ENCODE data around the gene SLC16A7.

SLC16A7 gene

DNA sequence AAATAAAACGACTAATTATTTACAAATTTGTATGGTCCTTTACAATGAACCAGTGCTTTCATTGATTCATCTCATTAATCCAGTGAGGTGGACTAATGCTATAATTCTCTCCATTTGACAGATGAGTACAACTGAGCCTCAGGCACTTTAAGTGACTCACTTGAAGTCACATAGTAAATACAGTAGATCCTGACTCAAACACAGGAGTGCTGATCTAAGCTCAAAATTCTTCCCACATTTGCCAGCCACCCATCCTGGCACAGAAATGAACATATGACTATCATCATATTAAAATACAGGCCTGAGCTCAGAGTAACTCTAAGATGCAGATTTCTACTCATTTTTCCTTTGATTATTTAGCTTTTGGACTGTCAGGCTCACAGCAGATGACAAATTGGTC, 30.6 kb downstream of the SLC16A7 start:
- no peak for DNase-seq

DNA sequence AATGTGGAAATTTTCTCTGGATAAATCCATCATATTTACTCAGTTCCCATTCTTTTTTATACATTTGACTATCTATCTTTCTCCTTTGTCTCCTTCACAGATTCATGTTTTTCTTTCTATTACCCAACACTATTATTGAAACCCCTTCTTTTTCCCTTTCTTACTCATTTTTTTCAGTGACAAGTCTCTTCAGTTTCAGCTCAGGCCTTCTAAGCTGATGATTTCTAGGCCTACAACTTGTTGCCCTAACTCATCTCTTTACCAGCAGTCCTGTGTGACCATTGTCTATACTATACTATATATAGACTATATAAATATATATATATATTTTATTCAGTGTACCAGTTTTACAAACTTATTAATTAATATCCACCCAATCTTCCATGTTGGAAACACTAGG, 31.8 kb downstream of the SLC16A7 start:
- no peak for DNase-seq

DNA sequence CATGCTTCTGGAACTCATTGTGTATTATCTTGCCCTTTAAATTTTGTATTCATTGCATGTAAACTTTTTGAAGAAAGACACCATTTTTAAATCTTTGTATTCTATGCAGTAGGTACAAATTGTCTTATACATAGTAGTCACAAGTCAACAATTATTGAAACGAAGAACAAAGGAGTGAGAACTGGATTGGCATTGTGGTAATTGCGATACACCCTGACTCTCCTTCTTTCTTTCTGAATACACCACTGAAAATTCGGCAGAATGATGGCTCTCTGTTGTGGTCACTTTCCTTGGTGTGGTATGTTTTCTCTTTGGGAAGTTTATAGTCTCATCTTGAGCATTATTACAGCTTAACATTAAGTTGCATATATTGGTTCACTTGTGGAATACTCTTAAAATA, 34.1 kb downstream of the SLC16A7 start:
- DNase-seq: no peak

DNA sequence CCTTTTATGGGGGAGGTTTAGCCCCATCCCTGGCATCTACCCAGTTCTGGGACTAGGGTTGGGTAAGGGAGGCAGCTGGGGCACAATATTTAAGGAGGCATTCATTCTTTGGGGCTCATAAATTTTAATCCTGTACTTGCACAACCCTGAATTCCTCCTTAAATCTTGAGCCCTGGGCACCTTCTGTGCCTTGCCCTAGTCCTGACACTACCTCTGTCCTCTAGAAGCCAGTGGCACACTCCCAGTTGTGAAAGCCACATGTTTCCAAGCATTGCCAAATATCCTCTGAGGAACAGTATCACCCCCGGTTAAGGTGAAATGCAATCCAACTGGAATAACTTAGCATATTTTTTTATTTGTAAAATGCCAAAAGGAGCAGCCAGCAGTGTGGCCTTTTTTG, 36.6 kb downstream of the SLC16A7 start:
- no peak for DNase-seq

DNA sequence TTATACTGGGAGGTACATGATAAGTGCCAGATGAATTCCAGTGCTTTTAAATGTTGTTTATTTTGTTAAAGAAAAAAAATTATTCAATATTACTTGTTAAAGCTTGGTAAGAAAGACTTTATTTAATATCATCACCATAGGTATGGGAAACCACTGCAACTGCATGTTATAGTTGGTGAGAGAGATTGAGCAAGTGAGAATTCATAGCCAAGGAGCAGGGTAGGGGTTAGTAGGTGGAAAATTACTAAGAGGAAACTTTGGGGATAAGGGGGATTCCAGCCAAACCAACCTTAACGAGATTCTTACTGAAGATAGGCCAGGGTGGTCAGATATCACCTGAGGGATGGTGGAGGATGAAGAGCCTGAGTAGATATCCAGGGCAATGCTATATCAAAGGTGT, 38.4 kb downstream of the SLC16A7 start:
- DNase-seq: no peak

DNA sequence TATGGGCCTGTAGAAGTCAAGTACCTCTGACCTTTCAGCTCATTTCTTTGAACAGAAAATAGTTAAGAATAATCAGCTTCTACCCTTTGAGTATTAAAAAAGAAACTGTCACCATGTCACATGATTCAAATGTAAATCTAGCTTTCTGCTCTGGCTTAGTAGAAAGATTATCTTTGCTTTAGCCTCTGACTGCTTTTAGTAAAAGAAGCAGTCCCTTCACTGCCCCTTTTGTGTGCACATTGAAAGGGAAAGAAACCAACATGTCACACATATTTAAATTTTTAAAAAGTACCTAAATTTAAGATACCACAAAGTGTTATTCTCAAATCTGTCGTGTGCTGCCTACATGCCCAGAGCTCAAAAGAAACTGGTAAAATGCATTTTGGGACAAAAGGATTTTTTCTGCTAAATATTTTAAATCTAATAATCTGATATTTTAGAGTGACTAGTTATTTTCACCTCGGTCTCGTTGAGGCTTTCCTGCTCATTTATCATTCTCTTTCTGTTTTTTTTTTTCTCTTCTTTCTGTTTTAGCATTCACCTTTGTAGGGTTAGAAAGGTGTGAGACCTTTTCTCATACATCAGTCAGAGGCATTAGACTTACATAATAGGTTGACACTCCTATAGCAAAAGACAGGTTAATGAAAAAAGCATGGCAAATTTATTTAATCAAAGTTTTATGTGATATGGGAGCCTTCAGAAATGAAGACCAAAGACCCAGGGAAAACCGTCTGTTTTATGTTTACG, 41.3 kb downstream of the SLC16A7 start:
- DNase-seq: no peak

DNA sequence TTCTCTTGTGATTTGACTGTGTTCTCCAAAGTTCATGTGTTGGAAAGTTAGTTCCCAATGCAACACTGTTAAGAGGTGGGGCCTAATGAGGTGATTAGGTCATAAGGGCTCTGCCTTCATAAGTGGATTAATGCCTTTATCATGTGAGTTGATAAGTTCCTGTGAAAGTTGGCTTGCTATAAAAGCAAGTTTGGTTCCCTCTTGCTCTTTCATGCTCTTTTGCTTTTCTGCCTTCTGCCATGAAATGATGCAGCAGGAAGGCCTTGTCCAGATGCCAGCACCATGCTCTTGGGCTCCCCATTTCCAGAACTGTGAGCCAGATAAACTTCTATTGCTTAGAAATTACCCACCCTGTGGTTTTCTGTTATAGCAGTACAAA, 41.9 kb downstream of the SLC16A7 start:
- no peak for DNase-seq

DNA sequence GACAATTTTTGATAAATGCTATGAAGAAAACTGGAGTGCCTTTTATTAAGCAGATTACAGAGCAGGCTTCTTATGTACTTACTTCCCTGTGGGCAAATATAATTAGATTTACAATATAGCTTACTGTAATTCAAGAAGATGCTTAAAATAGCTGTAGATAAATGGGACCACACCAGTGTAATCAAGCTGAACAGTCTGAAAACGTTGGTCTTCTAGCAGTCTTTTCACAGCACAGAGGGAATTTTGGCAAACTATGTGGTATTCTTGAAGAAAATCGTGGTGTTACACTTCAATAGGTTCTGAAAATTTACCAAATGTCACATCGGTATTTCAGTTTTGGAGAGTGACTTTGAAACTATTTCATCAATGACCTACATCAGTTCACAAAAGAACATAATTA, 47.7 kb downstream of the SLC16A7 start:
- no peak for DNase-seq

DNA sequence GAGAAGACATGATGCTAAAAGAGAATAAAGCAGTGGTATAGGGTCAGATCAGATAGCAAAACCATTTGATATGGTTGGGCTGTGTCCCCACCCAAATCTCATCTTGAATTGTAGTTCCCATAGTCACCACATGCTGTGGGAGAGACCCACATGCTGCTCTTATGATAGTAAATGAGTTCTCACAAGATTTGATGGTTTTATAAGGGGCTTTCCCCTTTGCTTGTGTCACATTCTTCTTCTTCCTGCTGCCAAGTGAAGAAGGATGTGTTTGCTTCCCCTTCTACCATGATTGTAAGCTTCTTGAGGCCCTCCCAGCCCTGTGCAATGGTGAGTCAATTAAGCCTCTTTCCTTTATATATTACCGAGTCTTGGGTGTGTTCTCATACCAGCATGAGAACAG, 49.4 kb downstream of the SLC16A7 start:
- DNase-seq: no peak

DNA sequence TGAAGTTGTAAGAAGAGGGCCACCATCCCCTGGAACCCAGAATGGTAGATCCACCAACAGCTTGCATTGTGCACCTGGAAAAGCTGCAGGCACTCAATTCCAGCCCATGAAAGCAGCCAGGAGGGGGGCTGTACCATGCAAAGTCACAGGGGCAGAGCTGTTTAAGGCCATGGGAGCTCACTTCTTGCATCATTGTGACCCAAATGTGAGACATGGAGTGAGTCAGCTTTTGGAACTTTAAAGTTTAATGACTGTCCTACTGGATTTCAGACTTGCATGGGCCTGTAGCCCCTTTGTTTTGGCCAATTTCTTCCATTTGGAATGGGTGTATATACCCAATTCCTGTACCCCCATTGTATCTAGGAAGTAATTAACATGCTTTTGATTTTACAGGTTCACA, 50.8 kb downstream of the SLC16A7 start:
- DNase-seq: no peak

DNA sequence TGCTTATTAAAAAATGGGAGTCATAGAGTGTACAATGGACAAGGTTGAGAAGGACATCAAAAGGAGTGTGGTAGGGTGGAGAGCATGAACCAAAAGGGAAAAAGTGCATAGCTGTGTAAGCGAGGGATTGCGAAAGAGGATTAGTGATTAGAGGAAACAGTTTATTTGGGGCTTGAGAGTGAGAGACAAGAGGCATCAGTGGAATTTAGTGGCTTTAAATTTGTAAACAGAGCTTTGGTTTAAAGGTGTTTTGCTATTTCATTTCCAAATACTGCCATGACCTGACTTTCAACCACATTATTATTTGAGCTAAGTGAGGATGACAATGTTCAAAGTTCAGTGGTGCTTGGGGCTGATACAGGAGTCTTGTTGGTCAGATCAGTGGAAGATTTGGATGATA, 53.4 kb downstream of the SLC16A7 start:
- DNase-seq: no peak

DNA sequence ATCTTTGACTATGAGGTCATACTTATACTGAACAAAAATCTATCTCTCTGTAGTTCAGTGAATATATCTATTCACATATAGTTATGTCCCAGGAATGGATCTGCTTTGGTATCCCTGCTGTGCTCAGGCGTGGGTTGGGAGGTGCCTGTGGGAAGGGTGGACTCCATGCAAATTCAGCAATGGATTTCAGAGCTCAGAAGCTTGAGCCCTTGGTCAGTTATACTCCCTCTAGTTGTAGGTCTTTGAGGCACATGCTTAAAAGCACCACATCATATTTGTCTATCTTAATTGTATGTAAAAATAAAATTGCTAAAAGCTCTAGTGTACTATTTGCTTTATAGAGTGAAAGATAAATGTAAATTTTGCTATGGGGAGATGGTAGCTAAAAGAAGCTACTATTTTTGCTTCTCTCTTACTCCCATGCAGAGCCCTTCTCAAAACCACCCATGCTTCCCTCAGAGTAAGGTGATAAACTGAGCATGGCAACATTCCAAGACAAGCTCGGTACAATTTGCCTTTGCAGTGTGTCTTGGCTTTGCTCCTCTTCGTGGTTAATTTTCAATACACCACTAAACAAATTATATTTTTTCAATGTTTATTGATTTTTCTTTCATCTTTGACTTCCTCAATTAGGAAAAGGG, 54.9 kb downstream of the SLC16A7 start:
- no peak for DNase-seq

DNA sequence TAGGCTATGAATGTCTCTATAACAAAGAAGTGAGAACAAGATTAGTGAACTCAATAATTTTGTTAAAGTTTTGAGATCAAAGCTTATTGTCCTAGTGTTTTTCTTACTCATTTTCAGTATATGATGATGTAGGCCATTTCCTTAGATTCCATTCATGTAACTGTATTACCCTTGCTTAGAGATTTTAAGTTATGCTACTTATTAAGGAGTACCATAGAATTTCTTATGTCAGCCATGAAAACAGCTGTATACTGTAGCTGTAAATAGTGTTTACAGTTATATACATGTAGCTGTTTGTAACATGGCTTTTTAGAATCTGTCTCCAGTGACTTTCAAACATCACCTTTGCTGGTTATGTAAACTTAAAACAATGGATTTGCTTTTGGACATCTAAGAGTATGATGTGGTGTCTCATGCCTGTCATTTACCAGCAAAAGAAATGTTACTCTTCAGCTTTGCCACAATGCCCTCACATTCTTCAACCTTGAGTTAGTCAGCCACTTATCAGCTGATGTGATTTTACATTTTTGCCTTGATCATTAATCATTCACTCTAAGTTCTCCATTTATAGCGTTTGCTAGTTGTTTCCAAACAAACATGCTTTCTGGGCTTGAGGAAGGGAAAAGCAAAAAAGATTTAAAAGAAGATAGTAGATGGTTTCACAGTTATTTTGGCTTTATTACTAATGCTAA, 55.5 kb downstream of the SLC16A7 start:
- no peak for DNase-seq

DNA sequence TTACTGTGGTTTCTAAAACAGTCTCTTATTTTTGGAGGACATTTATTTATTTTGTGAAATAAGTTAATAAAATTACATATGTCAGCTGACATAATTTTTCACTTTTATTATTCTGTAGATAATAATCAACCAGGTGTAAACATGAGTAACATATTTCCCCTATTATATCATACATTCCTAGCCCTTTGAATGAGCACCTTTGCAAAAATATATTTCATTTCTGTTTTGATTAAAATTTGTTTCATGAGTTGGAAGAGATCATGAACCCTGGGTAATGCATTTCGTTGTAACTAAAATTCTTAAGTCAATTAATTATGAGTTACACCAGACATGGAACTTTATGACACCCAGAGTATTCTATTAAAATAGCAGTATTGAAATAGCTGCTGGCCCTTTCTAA, 56.3 kb downstream of the SLC16A7 start:
- DNase-seq: no peak

DNA sequence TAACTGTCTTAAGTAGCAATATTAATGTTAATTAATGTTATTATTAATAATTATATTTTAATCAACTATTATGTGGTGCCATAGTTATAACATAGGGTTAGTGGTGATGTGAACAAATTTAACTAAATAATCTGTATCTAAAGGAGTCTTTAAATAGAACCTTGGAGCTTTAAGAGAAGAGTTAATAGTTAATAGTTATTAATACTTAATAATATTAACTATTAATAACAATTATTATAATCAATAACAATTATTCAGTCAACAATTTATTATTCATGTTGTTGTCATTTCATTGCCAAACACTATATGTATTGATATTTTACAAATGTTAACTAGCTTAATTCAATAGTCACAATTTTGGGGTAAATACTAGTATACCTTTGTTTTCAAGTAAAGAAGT, 58.2 kb downstream of the SLC16A7 start:
- DNase-seq: no peak

DNA sequence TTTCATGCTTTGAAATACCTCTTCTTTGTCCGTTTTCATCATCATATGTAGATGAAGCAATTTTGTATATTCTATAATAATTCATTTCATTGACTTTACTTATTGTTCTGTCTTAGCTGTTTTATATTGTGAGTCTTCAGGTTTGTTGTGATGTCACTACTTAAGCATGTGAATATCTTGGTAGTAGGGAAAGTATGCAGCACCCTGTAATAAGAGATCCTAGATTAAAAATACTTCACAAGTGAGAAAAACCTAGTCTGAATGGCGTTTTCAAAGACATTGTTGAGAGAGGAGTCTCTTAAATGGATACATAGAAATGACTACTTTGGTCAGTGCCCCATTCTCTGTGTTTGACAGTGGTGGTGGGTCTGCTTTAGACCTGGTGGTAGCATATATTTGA, 61.4 kb downstream of the SLC16A7 start:
- no peak for DNase-seq

DNA sequence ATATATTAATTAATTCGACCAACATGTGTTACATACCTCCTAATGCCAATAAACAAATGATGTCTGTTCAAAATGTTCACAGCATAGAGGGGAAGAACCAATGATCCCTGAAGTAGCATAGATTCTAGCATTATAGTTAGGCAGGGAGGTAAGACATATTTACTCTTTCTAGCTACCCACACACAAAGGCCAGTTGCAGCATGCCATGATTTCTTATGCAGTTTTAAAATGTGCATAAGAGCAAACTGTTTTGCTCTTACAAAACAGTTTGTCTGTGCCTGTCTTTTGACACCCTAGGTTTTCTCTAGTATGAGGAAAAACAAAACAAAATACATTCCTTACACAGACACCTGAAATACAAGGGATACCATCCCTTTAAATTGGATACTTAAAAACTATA, 61.9 kb downstream of the SLC16A7 start:
- no peak for DNase-seq

DNA sequence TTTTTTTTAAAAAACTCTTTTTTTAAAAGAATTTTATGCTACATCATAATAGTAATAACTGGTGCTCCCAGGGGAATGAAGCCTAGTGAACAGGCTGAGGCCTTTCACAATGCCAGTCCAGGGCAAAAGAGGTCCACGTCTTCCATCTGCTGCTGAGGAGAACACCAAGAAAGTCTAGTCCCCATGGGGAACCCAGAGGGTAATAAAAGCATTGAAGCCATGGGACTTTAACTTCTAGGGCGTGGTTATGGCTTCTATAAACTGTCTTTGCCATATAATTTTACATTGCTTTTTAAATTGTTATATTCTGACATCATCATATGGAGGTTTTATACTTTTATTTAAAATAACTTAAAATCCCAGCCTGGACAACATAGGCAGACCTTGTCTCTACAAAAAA, 64.3 kb downstream of the SLC16A7 start:
- no peak for DNase-seq

DNA sequence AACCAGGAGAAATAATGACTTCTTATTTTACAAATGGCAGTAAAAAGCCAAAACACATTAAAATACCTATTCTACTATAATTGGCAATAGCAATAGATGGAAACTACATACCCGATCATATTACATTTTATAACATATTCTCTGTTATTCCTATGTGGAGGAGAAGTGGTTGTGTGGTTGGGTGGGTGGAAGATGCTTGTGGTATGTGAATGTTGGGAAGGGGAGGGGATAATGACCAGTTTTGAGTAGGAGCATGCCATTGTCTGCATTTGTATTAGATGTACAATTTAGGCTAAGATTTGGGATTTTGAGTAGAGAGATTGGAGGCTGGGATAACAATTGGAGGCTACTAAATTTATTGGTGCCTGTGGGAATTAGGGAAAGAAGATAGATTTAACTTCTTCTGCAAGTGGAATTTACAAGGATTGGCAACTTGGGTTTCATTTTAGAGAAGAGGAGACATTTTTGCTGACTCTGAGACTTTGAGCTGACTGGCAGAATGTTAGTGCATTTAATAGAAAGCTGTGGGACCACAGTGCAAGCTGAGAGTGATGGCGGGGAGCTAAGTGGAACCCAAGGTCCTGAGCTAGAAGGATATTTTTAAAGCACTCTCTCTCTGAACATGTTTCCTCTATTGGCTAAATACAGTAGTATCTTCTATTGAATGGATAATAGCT, 65.2 kb downstream of the SLC16A7 start:
- no peak for DNase-seq

DNA sequence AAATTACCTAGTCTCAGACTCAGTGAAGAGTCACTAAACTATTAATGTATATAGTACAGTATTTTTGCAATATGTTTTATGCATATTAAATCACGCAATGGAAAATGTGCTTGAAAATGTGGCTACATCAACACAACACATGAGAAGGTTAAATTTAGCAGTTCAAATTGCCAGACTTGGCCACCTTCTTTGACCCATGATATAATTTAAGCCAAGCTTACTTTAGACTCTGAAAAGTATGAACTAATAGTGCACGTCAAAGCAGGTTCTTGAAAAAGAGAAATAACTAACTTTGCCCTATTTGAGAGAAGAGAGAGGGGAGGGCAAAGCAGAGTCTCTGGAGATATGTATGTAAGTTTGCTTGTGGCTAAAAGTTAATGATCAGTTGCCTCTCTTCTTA, 68.7 kb downstream of the SLC16A7 start:
- DNase-seq: no peak

DNA sequence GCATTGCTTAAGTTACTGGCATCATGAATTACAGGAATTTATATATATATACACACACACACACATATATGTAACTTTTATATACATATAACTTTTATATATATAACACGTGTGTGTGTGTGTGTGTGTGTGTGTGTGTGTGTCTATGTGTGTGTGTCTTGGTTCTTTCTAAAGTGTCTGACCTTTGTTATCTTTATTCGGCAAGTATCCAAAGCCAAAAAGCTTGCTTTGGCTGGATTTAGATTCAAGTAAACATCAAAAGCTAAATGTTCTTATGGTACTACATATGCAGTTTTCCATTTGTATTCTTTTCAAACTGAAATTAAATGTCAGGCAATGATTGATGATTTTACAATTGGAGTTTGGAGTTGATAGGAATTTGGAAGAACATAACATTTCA, 69.9 kb downstream of the SLC16A7 start:
- no peak for DNase-seq

DNA sequence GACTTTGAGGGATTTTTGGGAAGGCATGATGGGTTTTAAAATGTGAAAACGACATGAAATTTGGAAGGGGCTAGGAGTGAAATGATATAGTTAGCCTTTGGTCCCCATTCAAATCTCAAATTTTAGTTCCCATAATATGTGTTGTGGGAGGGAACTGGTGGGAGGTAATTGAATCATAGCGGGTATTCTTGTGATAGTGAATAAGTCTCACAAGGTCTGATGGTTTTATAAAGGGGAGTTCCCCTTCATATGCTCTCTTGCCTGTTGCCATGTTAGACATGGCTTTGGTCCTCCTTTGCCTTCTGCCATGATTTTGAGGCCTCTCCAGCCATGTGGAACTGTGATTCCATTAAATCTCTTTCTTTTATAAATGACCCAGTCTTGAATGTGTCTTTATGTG, 72.8 kb downstream of the SLC16A7 start:
- DNase-seq: no peak

DNA sequence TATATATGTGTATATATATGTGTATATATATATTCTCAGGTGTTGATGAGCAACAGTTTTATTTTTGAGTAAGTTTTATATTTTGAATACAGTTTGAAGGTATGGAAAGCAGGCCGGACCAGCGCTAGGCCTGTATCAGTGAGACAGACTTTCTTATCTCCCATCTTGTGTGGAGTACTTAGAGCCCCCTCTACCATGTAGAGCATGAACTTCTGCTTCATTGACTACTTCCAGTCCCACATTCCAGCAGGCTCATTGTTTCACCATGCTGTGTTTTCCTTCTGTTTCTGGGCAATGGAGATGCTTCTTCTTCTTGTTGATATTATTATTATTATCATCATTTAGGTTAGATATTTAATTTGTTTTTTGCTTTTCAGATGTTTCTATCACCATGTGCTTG, 76.4 kb downstream of the SLC16A7 start:
- no peak for DNase-seq

DNA sequence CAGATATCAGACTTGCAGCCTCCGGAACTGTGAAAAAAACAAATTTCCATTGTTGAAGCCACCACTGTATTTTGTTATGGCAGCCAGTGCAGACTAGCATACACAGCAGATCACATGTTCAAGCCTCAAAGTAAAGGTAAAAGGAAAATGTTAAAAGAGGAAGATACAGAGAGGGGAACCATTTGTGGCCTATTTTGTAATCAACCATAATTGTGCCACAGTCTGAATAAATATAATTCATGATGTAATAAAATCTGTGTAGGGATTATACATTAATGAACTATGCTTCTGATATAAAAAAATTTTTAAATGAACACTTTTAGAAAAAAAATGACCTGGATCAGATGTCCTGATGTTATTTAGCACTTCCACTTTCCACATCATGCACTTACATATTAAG, 79.6 kb downstream of the SLC16A7 start:
- no peak for DNase-seq
